GM10248 (cell line): ENCODE results near the gene ITGB6.

ENCODE experiments used
- CTCF ChIA-PET: fragments of 300-600 bp; sonication (Branson Sonifier 250); formaldehyde crosslinking; extraction: SDS; loops from one replicate; lab custom pipeline; 2021; ENCODE audit warnings: antibody characterized with exemption; lab: Yijun Ruan, JAX
- POLR2A ChIA-PET: fragments of 350-650 bp; sonication (Branson Sonifier 250); formaldehyde crosslinking; extraction: SDS; loops from one replicate; lab custom pipeline; 2020; ENCODE audit warnings: antibody characterized with exemption; lab: Yijun Ruan, JAX
- DNase-seq: peaks from one replicate; pipeline ENCODE4 v3.0.0; 2012; ENCODE audit errors: extremely low spot score
- CTCF ChIP-seq: IDR thresholded peaks from 2 replicates; pipeline ENCODE4 v1.5.1; 2012; ENCODE audit warnings: mild to moderate bottlenecking, low read depth; ENCODE audit errors: extremely low read depth, missing control alignments, control extremely low read depth

ITGB6 gene

GRCh38 chr2:160142472-160142871, 57.6 kb downstream of the ITGB6 start:
- POLR2A ChIA-PET: no interaction called here
- CTCF ChIA-PET: interaction anchor here (0.6 to 1.8 kb wide), 4 partner anchors 14 to 61 kb away, joined by 3 to 4 read pairs (median 4); no protein-coding TSS in a partner anchor
- TF ChIP-seq CTCF: no peak
- DNase-seq: no peak

GRCh38 chr2:160141912-160142311, 58.2 kb downstream of the ITGB6 start:
- ChIA-PET CTCF (interaction anchor here (0.6 to 1.5 kb wide), 2 partner anchors 32 to 61 kb away, joined by 3 to 4 read pairs; no protein-coding TSS in a partner anchor), POLR2A (no interaction called here)
- DNase-seq: no peak
- no peak for TF ChIP-seq CTCF

GRCh38 chr2:160141419-160141818, 58.7 kb downstream of the ITGB6 start:
- ChIA-PET POLR2A (no interaction called here), CTCF (interaction anchor here (1.5 kb wide), 1 partner anchor 62 kb away, joined by 4 read pairs; no protein-coding TSS in a partner anchor)
- DNase-seq: no peak
- no peak for TF ChIP-seq CTCF

- TF ChIP-seq CTCF: no peak
- POLR2A ChIA-PET: no interaction called here
- CTCF ChIA-PET: interaction anchor here (0.6 to 1.8 kb wide), 2 partner anchors 9 to 30 kb away, joined by 3 to 4 read pairs; no protein-coding TSS in a partner anchor
- DNase-seq: no peak
Measured at GRCh38 chr2:160140471-160140870, 59.6 kb downstream of the ITGB6 start.

GRCh38 chr2:160139991-160140390, 60.1 kb downstream of the ITGB6 start:
- CTCF ChIA-PET: interaction anchor here (1.8 kb wide), 1 partner anchor 30 kb away, joined by 4 read pairs; no protein-coding TSS in a partner anchor
- POLR2A ChIA-PET: no interaction called here
- TF ChIP-seq CTCF: no peak
- DNase-seq: no peak

- CTCF ChIA-PET: interaction anchor here (1.8 to 1.9 kb wide), 2 partner anchors 12 to 29 kb away, joined by 4 to 6 read pairs; no protein-coding TSS in a partner anchor
- DNase-seq: no peak
- TF ChIP-seq CTCF: no peak
- POLR2A ChIA-PET: no interaction called here
Measured at GRCh38 chr2:160139350-160139749, 60.7 kb downstream of the ITGB6 start.
